ENCODE measurements around the gene RTF2.

DNA sequence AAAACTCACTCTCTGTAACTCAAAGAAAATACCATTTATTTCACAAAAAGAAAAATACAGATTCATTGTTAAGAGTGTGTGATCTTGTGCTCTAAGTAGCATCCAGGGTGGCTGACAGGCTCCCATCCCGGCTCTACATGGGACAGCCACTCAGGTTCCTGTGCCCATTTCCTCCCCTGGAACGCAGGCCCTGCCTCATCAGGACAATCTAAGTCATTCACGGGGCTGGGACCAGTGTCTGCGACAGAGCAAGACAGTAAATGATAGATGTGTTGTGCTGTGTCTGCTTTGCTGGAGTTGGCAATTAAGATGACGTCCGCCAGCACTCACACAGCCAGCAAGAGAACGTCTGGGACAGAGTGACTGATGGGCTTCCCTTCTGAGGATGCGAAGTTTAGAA is 49.2 kb downstream of the RTF2 start:
- TF ChIP-seq EZH2 (IDR thresholded peaks at IDR 0.05; ENCODE audit: insufficient read depth, poor library complexity, severe bottlenecking) (no peak), EZH2phosphoT487 (IDR thresholded peaks at IDR 0.05; ENCODE audit: insufficient read depth, low read depth) (no peak)
